PC-9 (cell line): ENCODE results near the gene OPN4. TPM values are rescaled to one million over a fixed set of nuclear protein-coding genes. Genes with fewer than 3 reads are reported as not detected.

Experiments
- BruUV-seq: library from RNA; stranded (reverse); fragments of 400-500 nt; replicated peaks from 2 replicates; lab custom pipeline; 2021; lab: Mats Ljungman, UMichigan
- CTCF ChIA-PET: fragments of 300-600 bp; sonication (Branson Sonifier 250); formaldehyde crosslinking; loops from one replicate; lab custom pipeline; 2022; ENCODE audit warnings: antibody characterized with exemption; lab: Charles Lee
- POLR2A ChIA-PET: fragments of 300-600 bp; sonication (Branson Sonifier 250); formaldehyde crosslinking; loops from one replicate; lab custom pipeline; 2022; ENCODE audit warnings: antibody characterized with exemption; ENCODE audit not compliant: unreplicated experiment; lab: Charles Lee
- DNase-seq, 2 experiments: peaks; one replicate each; pipeline versions ENCODE4 v3.0.0 to v3.0.0-alpha.2; 2015 to 2022; ENCODE audit warnings: mixed read lengths in 1 of 2
- H2AFZ ChIP-seq: fragments of 200-600 bp; sonication (generic); 2 replicates; pipeline ENCODE4 v1.8.1; 2017; ENCODE audit warnings: antibody characterized with exemption
- H3F3A ChIP-seq: fragments of 200-600 bp; sonication (generic); 2 replicates; pipeline ENCODE4 v1.8.1; 2017; ENCODE audit warnings: antibody characterized with exemption, mild to moderate bottlenecking, low read depth; ENCODE audit not compliant: insufficient read depth
- H3K27ac ChIP-seq: fragments of 200-600 bp; sonication (generic); 2 replicates; pipeline ENCODE4 v1.6.1; 2016; ENCODE audit warnings: mixed run types
- H3K27me3 ChIP-seq: fragments of 200-600 bp; sonication (generic); 2 replicates; pipeline ENCODE4 v1.6.1; 2016; ENCODE audit warnings: low read depth, mixed run types; ENCODE audit not compliant: insufficient read depth
- H3K36me3 ChIP-seq: fragments of 200-600 bp; sonication (generic); 2 replicates; pipeline ENCODE4 v1.6.1; 2016; ENCODE audit warnings: low read depth, mixed run types
- H3K4me1 ChIP-seq: fragments of 200-600 bp; sonication (generic); replicated peaks from 2 replicates; pipeline ENCODE4 v1.6.1; 2016; ENCODE audit warnings: mixed run types; ENCODE audit not compliant: insufficient read depth
- H3K4me2 ChIP-seq: fragments of 200-600 bp; sonication (generic); 2 replicates; pipeline ENCODE4 v1.6.1; 2017; ENCODE audit warnings: mixed run types
- H3K4me3 ChIP-seq: fragments of 200-600 bp; sonication (generic); 2 replicates; pipeline ENCODE4 v1.6.1; 2016; ENCODE audit warnings: mixed run types
- H3K79me2 ChIP-seq: fragments of 200-600 bp; sonication (generic); 2 replicates; pipeline ENCODE4 v1.6.1; 2017; ENCODE audit warnings: low read depth, mixed run types
- H3K9me2 ChIP-seq: fragments of 200-600 bp; sonication (generic); 2 replicates; pipeline ENCODE4 v1.8.1; 2017; ENCODE audit warnings: mild to moderate bottlenecking; ENCODE audit not compliant: insufficient read depth
- H3K9me3 ChIP-seq: fragments of 200-600 bp; sonication (generic); 2 replicates; pipeline ENCODE4 v1.8.1; 2016; ENCODE audit warnings: low read depth; ENCODE audit not compliant: insufficient read depth
- H4K20me1 ChIP-seq: fragments of 200-600 bp; sonication (generic); 2 replicates; pipeline ENCODE4 v1.8.1; 2017; ENCODE audit not compliant: insufficient read depth
- CTCF ChIP-seq: fragments of 200-600 bp; sonication (generic); conservative IDR thresholded peaks from 2 replicates; pipeline ENCODE4 v1.6.1; 2017; ENCODE audit warnings: mixed run types, antibody characterized with exemption, mild to moderate bottlenecking, moderate library complexity
- EZH2 ChIP-seq: fragments of 200-600 bp; sonication (generic); IDR thresholded peaks from 2 replicates; pipeline ENCODE4 v1.8.0; 2017; ENCODE audit warnings: antibody characterized with exemption, low read depth
- intact Hi-C: fragments of 100-400 bp; cut with micrococcal nuclease; formaldehyde crosslinking; loops from one replicate; pipeline ENCODE4 v1.10.0; 2022; ENCODE audit not compliant: unreplicated experiment
- total RNA-seq: library from RNA; stranded (reverse); gene quantifications from 2 replicates; pipeline ENCODE4 v1.2.3, GENCODE V29; 2021

The OPN4 gene
- total RNA-seq, 1 experiment from 2014 or later = 0.15 TPM

- TF ChIP-seq CTCF (peak; percentile 55; the same call in 1 of the 2 replicates), EZH2 (no peak)
- POLR2A ChIA-PET = no interaction called here
- no peak for DNase-seq
- Histone ChIP-seq H3K4me3 (no peak overlapping the region), H3K36me3 (no peaks in the 10 kb centered on the region), H2AFZ (no peak overlapping the region), H3K27ac (no peak overlapping the region), H3K4me2 (no peak overlapping the region), H4K20me1 (no peaks in the 10 kb centered on the region), H3K27me3 (no peaks in the 10 kb centered on the region), H3K4me1 (no peaks in the 10 kb centered on the region), H3F3A (no peaks in the 10 kb centered on the region), H3K9me2 (no peaks in the 10 kb centered on the region), H3K9me3 (no peaks in the 10 kb centered on the region), H3K79me2 (no peaks in the 10 kb centered on the region)
- no TSS peak for BruUV-seq
- intact Hi-C loops = no loop called here
- CTCF ChIA-PET = no interaction called here
These were observed 39.5 kb downstream of the OPN4 start for GRCh38 chr10:86693721-86694369.

DNA sequence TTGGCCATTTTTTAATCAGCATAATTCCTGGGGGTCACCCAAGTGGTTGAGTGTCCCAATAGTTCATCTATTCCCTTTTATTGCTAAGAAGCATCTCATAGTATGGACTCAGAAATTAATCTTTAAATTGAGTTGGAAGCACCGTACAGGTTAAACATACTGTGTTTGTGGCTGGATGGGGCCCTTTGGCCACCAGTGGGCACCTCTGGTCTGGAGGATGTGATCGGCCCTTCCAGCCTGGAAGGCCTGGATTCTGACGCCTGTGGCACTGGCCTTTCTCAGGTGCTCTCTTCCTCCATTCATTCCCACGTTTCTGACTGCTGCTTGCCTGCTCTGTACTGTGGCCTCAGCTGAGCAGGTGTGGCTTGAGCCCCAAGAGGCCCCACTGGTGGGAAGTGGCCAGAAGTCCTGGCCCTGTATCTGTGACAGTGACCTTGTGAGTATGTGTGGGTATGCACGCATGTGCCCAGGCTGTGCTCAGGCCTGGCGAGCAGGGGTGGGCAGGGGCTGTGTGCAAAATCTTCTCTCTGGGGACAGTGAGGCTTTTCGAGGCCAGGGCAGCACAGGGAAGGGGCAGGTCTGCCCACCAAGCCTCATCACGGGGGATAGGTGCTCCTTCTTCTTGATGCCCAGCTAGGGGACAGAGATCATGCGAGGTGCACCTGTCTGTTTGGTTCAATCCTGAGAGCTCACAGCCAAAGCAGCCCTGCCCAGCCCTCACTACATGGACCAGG, 44.0 kb downstream of the OPN4 start:
- no peak for DNase-seq
- no TSS peak for BruUV-seq
- Histone ChIP-seq H3K9me2 (no peaks in the 10 kb centered on the region), H3K4me2 (no peak overlapping the region), H2AFZ (no peak overlapping the region), H4K20me1 (no peaks in the 10 kb centered on the region), H3K4me1 (no peaks in the 10 kb centered on the region), H3K36me3 (no peaks in the 10 kb centered on the region), H3K27me3 (no peaks in the 10 kb centered on the region), H3K27ac (no peak overlapping the region), H3K9me3 (no peaks in the 10 kb centered on the region), H3K79me2 (no peaks in the 10 kb centered on the region), H3F3A (no peaks in the 10 kb centered on the region), H3K4me3 (no peak overlapping the region)
- ChIA-PET POLR2A (interaction anchor here (0.5 kb wide), 1 partner anchor 96 kb away, joined by 6 read pairs; no protein-coding TSS in a partner anchor), CTCF (no interaction called here)
- TF ChIP-seq CTCF (no peak), EZH2 (no peak)
- intact Hi-C loops = no loop called here

DNA sequence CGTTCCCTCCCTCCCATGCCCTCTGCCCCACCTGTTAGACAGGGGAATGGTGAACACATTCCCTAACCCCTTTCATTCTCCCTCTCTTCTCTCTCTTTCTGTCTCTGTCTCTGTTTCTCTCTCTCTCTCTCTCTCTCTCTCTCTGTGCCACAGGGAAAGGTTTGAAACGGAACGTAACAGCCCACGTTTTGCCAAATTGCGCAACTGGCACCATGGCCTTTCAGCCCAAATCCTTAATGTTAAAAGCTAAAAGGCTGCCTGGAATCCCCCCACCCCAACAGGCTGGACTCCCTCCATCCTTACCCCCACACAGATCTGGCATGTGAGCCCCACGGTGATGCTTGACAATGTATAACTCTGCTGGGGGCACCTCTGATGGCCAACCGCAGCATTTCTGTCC, 44.8 kb downstream of the OPN4 start:
- Histone ChIP-seq H3F3A (no peaks in the 10 kb centered on the region), H2AFZ (no peak overlapping the region), H3K36me3 (no peaks in the 10 kb centered on the region), H3K79me2 (no peaks in the 10 kb centered on the region), H3K4me1 (no peaks in the 10 kb centered on the region), H3K27ac (no peak overlapping the region), H3K9me2 (no peaks in the 10 kb centered on the region), H3K9me3 (no peaks in the 10 kb centered on the region), H4K20me1 (no peaks in the 10 kb centered on the region), H3K4me3 (no peak overlapping the region), H3K4me2 (no peak overlapping the region), H3K27me3 (no peaks in the 10 kb centered on the region)
- DNase-seq = no peak
- BruUV-seq = no TSS peak
- intact Hi-C loops = no loop called here
- TF ChIP-seq CTCF (no peak), EZH2 (no peak)
- POLR2A ChIA-PET = interaction anchor here (0.5 kb wide), 1 partner anchor 96 kb away, joined by 6 read pairs; no protein-coding TSS in a partner anchor
- CTCF ChIA-PET = no interaction called here
